Measurements from ENCODE around the gene NOSTRIN. TPM values are rescaled to one million over a fixed set of nuclear protein-coding genes. Genes with fewer than 3 reads are reported as not detected.
"Not testable (repeated sequence)": the region's sequence is repeated elsewhere in the genome, so short reads cannot be mapped to it uniquely, and the experiment has no call there.

NOSTRIN gene
- total RNA-seq, 4 donors from 2014 or later: 12.5 to 22.5 (median 16.1) TPM

GRCh38 chr2:168874368-168875054 is 72.1 kb downstream of the NOSTRIN start:
- TF ChIP-seq POLR2A (IDR thresholded peaks at IDR 0.05) (no peak), EP300 (IDR thresholded peaks at IDR 0.05) (no peak), CTCF (IDR thresholded peaks at IDR 0.05) (no peak), POLR2AphosphoS5 (IDR thresholded peaks at IDR 0.05) (no peak)
- WGBS, 2 donors (ENCODE audit: low coverage in 1 of 2): 91% methylated on average over 6 of the region's 6 CpGs

GRCh38 chr2:168882163-168882562 is 79.7 kb downstream of the NOSTRIN start:
- H3K4me3 ChIP-seq, ATAC-seq, H3K27me3 ChIP-seq, H3K27ac ChIP-seq, H3K9me3 ChIP-seq, H3K4me1 ChIP-seq, H3K36me3 ChIP-seq: not testable (repeated sequence)
- WGBS, 2 donors (ENCODE audit: low coverage in 1 of 2): 84 to 94% methylated on average over 5 to 12 of the region's 12 CpGs

More at GRCh38 chr2:168874368-168875054, 72.1 kb downstream of the NOSTRIN start:
- ATAC-seq: no peak
- Histone ChIP-seq H3K4me1 (no peaks in the 10 kb centered on the region), H3K27me3 (no peaks in the 10 kb centered on the region), H3K27ac (no peak overlapping the region), H3K4me3 (no peak overlapping the region), H3K9me3 (no peaks in the 10 kb centered on the region), H3K36me3 (no peaks in the 10 kb centered on the region)

- Histone ChIP-seq H3K27ac (no peak overlapping the region), H3K36me3 (no peaks in the 10 kb centered on the region), H3K4me3 (no peak overlapping the region), H3K9me3 (no peaks in the 10 kb centered on the region), H3K27me3 (no peaks in the 10 kb centered on the region), H3K4me1 (peaks cover 0 to 3% (median 0%) of the 10 kb centered on the region in 3 donors)
- 100% methylated on average over 1 of the region's 1 CpG for WGBS, 2 donors (ENCODE audit: low coverage in 1 of 2)
- TF ChIP-seq CTCF (IDR thresholded peaks at IDR 0.05): no peak
- no peak for TF ChIP-seq POLR2A (IDR thresholded peaks at IDR 0.05)
- no peak for TF ChIP-seq POLR2AphosphoS5 (IDR thresholded peaks at IDR 0.05)
- TF ChIP-seq EP300 (IDR thresholded peaks at IDR 0.05): no peak
- no peak for ATAC-seq
Measured at GRCh38 chr2:168884975-168885374, 82.5 kb downstream of the NOSTRIN start.

GRCh38 chr2:168889635-168890005 is 87.2 kb downstream of the NOSTRIN start:
- no peaks in the 10 kb centered on the region for H3K9me3 ChIP-seq
- no peak for ATAC-seq
- H3K4me1 ChIP-seq: peaks cover 0 to 13% (median 0%) of the 10 kb centered on the region in 3 donors
- peak overlapping the region in 1 of 2 donors; percentile 50 for H3K4me3 ChIP-seq
- WGBS, 2 donors (ENCODE audit: low coverage in 1 of 2): 24 to 37% methylated on average over 3 of the region's 3 CpGs
- no peak for TF ChIP-seq CTCF (IDR thresholded peaks at IDR 0.05)
- H3K36me3 ChIP-seq: no peaks in the 10 kb centered on the region
- H3K27ac ChIP-seq: no peak overlapping the region
- no peaks in the 10 kb centered on the region for H3K27me3 ChIP-seq

GRCh38 chr2:168890006-168890782 is 87.8 kb downstream of the NOSTRIN start, which contains the start of gene SPC25:
Gene SPC25 (minus strand): TSS chr2:168890430. CDS start chr2:168889519, 911 bp downstream.
- Histone ChIP-seq H3K4me3 (peak within 1 kb of the TSS; percentile 27 to 50), H3K36me3 (no peaks in the 10 kb centered on the region), H3K27ac (peak within 1 kb of the TSS in 1 of 4 donors; percentile 32), H3K9me3 (no peaks in the 10 kb centered on the region), H3K27me3 (no peaks in the 10 kb centered on the region), H3K4me1 (peaks cover 0 to 13% (median 0%) of the 10 kb centered on the region in 3 donors)
- WGBS, 2 donors (ENCODE audit: low coverage in 1 of 2): 0 to 1% methylated on average over 11 to 31 of the region's 38 CpGs
- peak; percentile 96 for ATAC-seq
- TF ChIP-seq POLR2A (IDR thresholded peaks at IDR 0.05): no peak
- peak in 3 of 4 experiments; percentile 12 to 46 (median 23) for TF ChIP-seq CTCF (IDR thresholded peaks at IDR 0.05)

Data from gastroesophageal sphincter (tissue), 4 donors.